ENCODE measurements around the gene VWC2.

VWC2 gene
- total RNA-seq = 0 to 0.25 (median 0) reads per million in 9 experiments

GRCh38 chr7:49773218-49773935, at the start of gene VWC2:
TSS of gene VWC2 (plus strand) at chr7:49773638. CDS start at chr7:49775436, 1,798 bp downstream.
- H3K4me3 Mint-ChIP-seq = no peak within 1 kb of the TSS
- ATAC-seq (replicated peaks) (no peak), DNase-seq (no peak)
- no peaks in the 10 kb centered on the region for H3K36me3 Mint-ChIP-seq (ENCODE audit: insufficient read depth)
- H3K27me3 Mint-ChIP-seq = peaks cover 9 to 54% of the 10 kb centered on the region in 2 donors
- H3K4me1 Mint-ChIP-seq (ENCODE audit: low read depth in 2 of 2) = peaks cover 0 to 5% of the 10 kb centered on the region in 2 donors
- no peak within 1 kb of the TSS for H3K27ac Mint-ChIP-seq
- peaks cover 0 to 7% of the 10 kb centered on the region in 2 donors for H3K9me3 Mint-ChIP-seq

- Mint-ChIP-seq H3K4me1 (ENCODE audit: low read depth in 2 of 2) (no peaks in the 10 kb centered on the region), H3K36me3 (ENCODE audit: insufficient read depth) (no peaks in the 10 kb centered on the region), H3K27me3 (no peaks in the 10 kb centered on the region), H3K4me3 (no peak overlapping the region), H3K9me3 (peaks cover 2 to 23% of the 10 kb centered on the region in 2 donors), H3K27ac (no peak overlapping the region)
- ATAC-seq (replicated peaks) = no peak
- DNase-seq = no peak
Observed at GRCh38 chr7:49724071-49724470, 49.4 kb upstream of the VWC2 start.

- ATAC-seq (replicated peaks) (no peak), DNase-seq (no peak)
- Mint-ChIP-seq H3K27ac (no peak overlapping the region), H3K9me3 (peaks cover 7 to 23% of the 10 kb centered on the region in 2 donors), H3K4me1 (ENCODE audit: low read depth in 2 of 2) (no peaks in the 10 kb centered on the region), H3K27me3 (no peaks in the 10 kb centered on the region), H3K36me3 (ENCODE audit: insufficient read depth) (no peaks in the 10 kb centered on the region), H3K4me3 (no peak overlapping the region)
Observed at GRCh38 chr7:49731836-49732235, 41.6 kb upstream of the VWC2 start.

- ATAC-seq (replicated peaks) = no peak
- Mint-ChIP-seq H3K9me3 (peaks cover 7 to 8% of the 10 kb centered on the region in 2 donors), H3K4me3 (no peak overlapping the region), H3K27ac (no peak overlapping the region), H3K36me3 (ENCODE audit: insufficient read depth) (no peaks in the 10 kb centered on the region), H3K27me3 (no peaks in the 10 kb centered on the region), H3K4me1 (ENCODE audit: low read depth in 2 of 2) (no peaks in the 10 kb centered on the region)
- no peak for DNase-seq
Observed at GRCh38 chr7:49762666-49763065, 10.8 kb upstream of the VWC2 start.

GRCh38 chr7:49763791-49764190, 9.6 kb upstream of the VWC2 start:
- Mint-ChIP-seq H3K36me3 (ENCODE audit: insufficient read depth) (no peaks in the 10 kb centered on the region), H3K27me3 (no peaks in the 10 kb centered on the region), H3K4me1 (ENCODE audit: low read depth in 2 of 2) (no peaks in the 10 kb centered on the region), H3K4me3 (no peak overlapping the region), H3K27ac (no peak overlapping the region), H3K9me3 (peaks cover 7 to 8% of the 10 kb centered on the region in 2 donors)
- no peak for DNase-seq
- ATAC-seq (replicated peaks) = no peak

GRCh38 chr7:49766966-49767365, 6.5 kb upstream of the VWC2 start:
- H3K9me3 Mint-ChIP-seq = peaks cover 8 to 13% of the 10 kb centered on the region in 2 donors
- no peaks in the 10 kb centered on the region for H3K36me3 Mint-ChIP-seq (ENCODE audit: insufficient read depth)
- DNase-seq (no peak), ATAC-seq (replicated peaks) (no peak)
- peaks cover 0 to 2% of the 10 kb centered on the region in 2 donors for H3K4me1 Mint-ChIP-seq (ENCODE audit: low read depth in 2 of 2)
- no peak overlapping the region for H3K4me3 Mint-ChIP-seq
- H3K27me3 Mint-ChIP-seq = peaks cover 0 to 14% of the 10 kb centered on the region in 2 donors
- no peak overlapping the region for H3K27ac Mint-ChIP-seq

GRCh38 chr7:49767719-49768118, 5.7 kb upstream of the VWC2 start:
- Mint-ChIP-seq H3K36me3 (ENCODE audit: insufficient read depth) (no peaks in the 10 kb centered on the region), H3K4me3 (no peak overlapping the region), H3K27me3 (peaks cover 2 to 22% of the 10 kb centered on the region in 2 donors), H3K4me1 (ENCODE audit: low read depth in 2 of 2) (peaks cover 0 to 2% of the 10 kb centered on the region in 2 donors), H3K9me3 (peaks cover 8 to 13% of the 10 kb centered on the region in 2 donors), H3K27ac (no peak overlapping the region)
- DNase-seq = no peak
- ATAC-seq (replicated peaks) = no peak

GRCh38 chr7:49768254-49768653, 5.2 kb upstream of the VWC2 start:
- no peak overlapping the region for H3K27ac Mint-ChIP-seq
- no peak for ATAC-seq (replicated peaks)
- peaks cover 8 to 13% of the 10 kb centered on the region in 2 donors for H3K9me3 Mint-ChIP-seq
- H3K27me3 Mint-ChIP-seq = peaks cover 7 to 27% of the 10 kb centered on the region in 2 donors
- DNase-seq = no peak
- no peak overlapping the region for H3K4me3 Mint-ChIP-seq
- H3K36me3 Mint-ChIP-seq (ENCODE audit: insufficient read depth) = no peaks in the 10 kb centered on the region
- peaks cover 0 to 5% of the 10 kb centered on the region in 2 donors for H3K4me1 Mint-ChIP-seq (ENCODE audit: low read depth in 2 of 2)

GRCh38 chr7:49768835-49769234, 4.6 kb upstream of the VWC2 start:
- Mint-ChIP-seq H3K27me3 (peaks cover 9 to 30% of the 10 kb centered on the region in 2 donors), H3K4me1 (ENCODE audit: low read depth in 2 of 2) (peaks cover 0 to 5% of the 10 kb centered on the region in 2 donors), H3K27ac (no peak overlapping the region), H3K9me3 (peaks cover 8 to 11% of the 10 kb centered on the region in 2 donors), H3K4me3 (no peak overlapping the region), H3K36me3 (ENCODE audit: insufficient read depth) (no peaks in the 10 kb centered on the region)
- DNase-seq (no peak), ATAC-seq (replicated peaks) (no peak)

- no peaks in the 10 kb centered on the region for H3K36me3 Mint-ChIP-seq (ENCODE audit: insufficient read depth)
- peaks cover 6 to 8% of the 10 kb centered on the region in 2 donors for H3K9me3 Mint-ChIP-seq
- no peak overlapping the region for H3K4me3 Mint-ChIP-seq
- no peak for DNase-seq
- H3K4me1 Mint-ChIP-seq (ENCODE audit: low read depth in 2 of 2) = peaks cover 0 to 5% of the 10 kb centered on the region in 2 donors
- ATAC-seq (replicated peaks) = no peak
- H3K27me3 Mint-ChIP-seq = peaks cover 9 to 31% of the 10 kb centered on the region in 2 donors
- no peak overlapping the region for H3K27ac Mint-ChIP-seq
Observed at GRCh38 chr7:49769285-49769857, 4.1 kb upstream of the VWC2 start.

- no peaks in the 10 kb centered on the region for H3K36me3 Mint-ChIP-seq (ENCODE audit: insufficient read depth)
- H3K9me3 Mint-ChIP-seq = peaks cover 0 to 7% of the 10 kb centered on the region in 2 donors
- peaks cover 0 to 5% of the 10 kb centered on the region in 2 donors for H3K4me1 Mint-ChIP-seq (ENCODE audit: low read depth in 2 of 2)
- H3K27ac Mint-ChIP-seq = no peak overlapping the region
- no peak overlapping the region for H3K4me3 Mint-ChIP-seq
- DNase-seq (no peak), ATAC-seq (replicated peaks) (no peak)
- peaks cover 9 to 42% of the 10 kb centered on the region in 2 donors for H3K27me3 Mint-ChIP-seq
Observed at GRCh38 chr7:49770838-49771237, 2.6 kb upstream of the VWC2 start.

- peaks cover 0 to 7% of the 10 kb centered on the region in 2 donors for H3K9me3 Mint-ChIP-seq
- H3K4me3 Mint-ChIP-seq = no peak overlapping the region
- no peaks in the 10 kb centered on the region for H3K36me3 Mint-ChIP-seq (ENCODE audit: insufficient read depth)
- peaks cover 9 to 43% of the 10 kb centered on the region in 2 donors for H3K27me3 Mint-ChIP-seq
- DNase-seq (no peak), ATAC-seq (replicated peaks) (no peak)
- no peak overlapping the region for H3K27ac Mint-ChIP-seq
- peaks cover 0 to 5% of the 10 kb centered on the region in 2 donors for H3K4me1 Mint-ChIP-seq (ENCODE audit: low read depth in 2 of 2)
Observed at GRCh38 chr7:49771427-49772176, 1.8 kb upstream of the VWC2 start.

- H3K9me3 Mint-ChIP-seq = peaks cover 0 to 7% of the 10 kb centered on the region in 2 donors
- H3K4me3 Mint-ChIP-seq = no peak overlapping the region
- no peak overlapping the region for H3K27ac Mint-ChIP-seq
- H3K27me3 Mint-ChIP-seq = peaks cover 9 to 54% of the 10 kb centered on the region in 2 donors
- ATAC-seq (replicated peaks) (no peak), DNase-seq (no peak)
- peaks cover 0 to 5% of the 10 kb centered on the region in 2 donors for H3K4me1 Mint-ChIP-seq (ENCODE audit: low read depth in 2 of 2)
- H3K36me3 Mint-ChIP-seq (ENCODE audit: insufficient read depth) = no peaks in the 10 kb centered on the region
Observed at GRCh38 chr7:49772916-49773217, 571 bp upstream of the VWC2 start.
